ENCODE measurements around the gene SOHLH1. TPM values are rescaled to one million over a fixed set of nuclear protein-coding genes. Genes with fewer than 3 reads are reported as not detected.

SOHLH1 gene
- total and polyA plus RNA-seq, 12 donors: not detected

DNA sequence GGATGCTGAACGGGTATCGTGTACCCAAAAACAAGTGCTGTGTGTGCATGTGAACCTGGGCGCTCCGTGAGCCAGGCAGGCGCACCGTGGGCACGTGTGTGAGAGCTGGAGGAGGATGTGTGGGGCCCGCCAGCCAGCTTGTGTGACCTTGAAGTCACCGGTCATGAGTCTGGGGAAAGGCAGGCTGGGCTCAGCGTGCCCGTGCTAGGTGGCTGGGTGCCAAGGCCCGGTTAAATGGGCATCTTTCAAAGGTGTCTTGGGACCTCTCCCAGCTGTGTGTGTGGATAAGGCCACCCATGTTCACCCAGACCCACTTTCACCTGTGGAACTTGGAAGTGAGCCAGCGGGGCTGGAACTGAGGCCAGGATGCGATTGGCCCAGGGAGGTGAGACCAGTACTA is 6.1 kb upstream of the SOHLH1 start:
- intact Hi-C loops (cut with DNase I): loop anchor here in 2 of 10 donors (10.0 kb wide), 1 partner anchor 419 kb away; no protein-coding TSS in a partner anchor
- H3K27me3 ChIP-seq: peaks cover 5 to 53% (median 43%) of the 10 kb centered on the region in 7 donors
- H3K9me3 ChIP-seq: no peaks in the 10 kb centered on the region
- DNase-seq (peak in 1 of 2 donors; percentile 32), ATAC-seq (peak in 7 of 8 donors; percentile 21 to 78 (median 52))
- no peak overlapping the region for H3K27ac ChIP-seq
- H3K4me3 ChIP-seq: peak overlapping the region in 1 of 10 donors; percentile 24
- 44 to 56% methylated on average over 14 of the region's 14 CpGs for WGBS, 2 donors
- H3K36me3 ChIP-seq: no peaks in the 10 kb centered on the region
- TF ChIP-seq, protein P1, sequence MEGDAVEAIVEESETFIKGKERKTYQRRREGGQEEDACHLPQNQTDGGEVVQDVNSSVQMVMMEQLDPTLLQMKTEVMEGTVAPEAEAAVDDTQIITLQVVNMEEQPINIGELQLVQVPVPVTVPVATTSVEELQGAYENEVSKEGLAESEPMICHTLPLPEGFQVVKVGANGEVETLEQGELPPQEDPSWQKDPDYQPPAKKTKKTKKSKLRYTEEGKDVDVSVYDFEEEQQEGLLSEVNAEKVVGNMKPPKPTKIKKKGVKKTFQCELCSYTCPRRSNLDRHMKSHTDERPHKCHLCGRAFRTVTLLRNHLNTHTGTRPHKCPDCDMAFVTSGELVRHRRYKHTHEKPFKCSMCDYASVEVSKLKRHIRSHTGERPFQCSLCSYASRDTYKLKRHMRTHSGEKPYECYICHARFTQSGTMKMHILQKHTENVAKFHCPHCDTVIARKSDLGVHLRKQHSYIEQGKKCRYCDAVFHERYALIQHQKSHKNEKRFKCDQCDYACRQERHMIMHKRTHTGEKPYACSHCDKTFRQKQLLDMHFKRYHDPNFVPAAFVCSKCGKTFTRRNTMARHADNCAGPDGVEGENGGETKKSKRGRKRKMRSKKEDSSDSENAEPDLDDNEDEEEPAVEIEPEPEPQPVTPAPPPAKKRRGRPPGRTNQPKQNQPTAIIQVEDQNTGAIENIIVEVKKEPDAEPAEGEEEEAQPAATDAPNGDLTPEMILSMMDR (IDR thresholded peaks at IDR 0.05): no peak
- H3K4me1 ChIP-seq: peaks cover 0 to 28% (median 11%) of the 10 kb centered on the region in 9 donors

DNA sequence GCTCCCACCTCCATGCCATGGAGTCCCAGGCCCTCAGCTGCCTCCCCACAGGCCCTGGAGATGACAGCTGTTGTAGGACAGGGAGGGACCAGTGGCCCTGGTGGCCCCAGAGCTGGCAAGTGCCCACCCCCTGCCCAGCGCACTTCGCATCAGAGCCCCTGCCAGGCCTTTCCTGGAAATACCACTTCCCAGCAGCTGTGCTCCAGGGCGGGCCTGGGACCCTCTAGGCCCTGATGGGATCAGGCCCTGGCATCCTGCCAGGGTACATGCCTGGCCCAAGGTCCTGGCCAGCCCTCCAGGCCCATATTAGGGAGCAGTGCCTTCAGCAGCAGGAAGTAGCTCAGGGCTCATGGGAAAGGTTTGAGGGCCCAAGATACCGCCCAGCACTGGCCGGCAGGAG is 5.2 kb upstream of the SOHLH1 start:
- intact Hi-C loops (cut with DNase I): loop anchor here in 3 of 10 donors (5.0 to 10.0 kb wide), 2 partner anchors 203 to 420 kb away; partner anchors contain the start of gene CAMSAP1 (in 1 of the 3)
- 50 to 62% methylated on average over 5 of the region's 5 CpGs for WGBS, 2 donors
- ATAC-seq (peak; percentile 21 to 67 (median 39)), DNase-seq (peak in 1 of 2 donors; percentile 35)
- Histone ChIP-seq H3K4me1 (peaks cover 0 to 28% (median 11%) of the 10 kb centered on the region in 9 donors), H3K27me3 (peaks cover 5 to 53% (median 43%) of the 10 kb centered on the region in 7 donors), H3K36me3 (no peaks in the 10 kb centered on the region), H3K27ac (no peak overlapping the region), H3K4me3 (peak overlapping the region in 1 of 10 donors; percentile 13), H3K9me3 (no peaks in the 10 kb centered on the region)
- TF ChIP-seq, protein P1 (IDR thresholded peaks at IDR 0.05): no peak

DNA sequence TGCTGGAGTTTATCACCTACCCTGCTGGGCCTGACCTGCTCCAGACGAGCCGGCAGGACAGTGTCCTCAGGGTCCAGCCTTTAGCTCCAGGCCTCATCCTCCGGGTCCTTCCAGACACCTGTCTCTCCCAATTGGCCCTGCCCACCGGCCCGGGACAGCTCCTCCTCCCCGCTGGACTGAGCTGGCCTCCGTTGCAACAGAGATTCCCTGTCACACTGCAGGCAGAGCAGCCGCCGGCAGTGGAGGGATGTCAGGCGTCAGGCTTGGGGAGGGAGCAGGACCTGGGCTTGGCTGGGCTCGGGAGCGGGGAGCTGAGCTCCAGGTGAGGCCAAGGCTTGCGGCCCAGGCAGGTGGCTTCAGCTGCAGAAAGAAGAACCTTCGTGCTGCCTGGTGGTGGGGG is 4.4 kb upstream of the SOHLH1 start:
- Histone ChIP-seq H3K27ac (no peak overlapping the region), H3K36me3 (no peaks in the 10 kb centered on the region), H3K4me1 (peaks cover 0 to 28% (median 11%) of the 10 kb centered on the region in 9 donors), H3K4me3 (no peak overlapping the region), H3K27me3 (peaks cover 5 to 53% (median 43%) of the 10 kb centered on the region in 7 donors), H3K9me3 (no peaks in the 10 kb centered on the region)
- ATAC-seq (no peak), DNase-seq (no peak)
- intact Hi-C loops (cut with DNase I): loop anchor here in 3 of 10 donors (5.0 to 10.0 kb wide), 2 partner anchors 204 to 421 kb away; partner anchors contain the start of gene CAMSAP1 (in 1 of the 3)
- WGBS, 2 donors: 43 to 55% methylated on average over 14 of the region's 14 CpGs
- TF ChIP-seq, protein P1 (IDR thresholded peaks at IDR 0.05): no peak

DNA sequence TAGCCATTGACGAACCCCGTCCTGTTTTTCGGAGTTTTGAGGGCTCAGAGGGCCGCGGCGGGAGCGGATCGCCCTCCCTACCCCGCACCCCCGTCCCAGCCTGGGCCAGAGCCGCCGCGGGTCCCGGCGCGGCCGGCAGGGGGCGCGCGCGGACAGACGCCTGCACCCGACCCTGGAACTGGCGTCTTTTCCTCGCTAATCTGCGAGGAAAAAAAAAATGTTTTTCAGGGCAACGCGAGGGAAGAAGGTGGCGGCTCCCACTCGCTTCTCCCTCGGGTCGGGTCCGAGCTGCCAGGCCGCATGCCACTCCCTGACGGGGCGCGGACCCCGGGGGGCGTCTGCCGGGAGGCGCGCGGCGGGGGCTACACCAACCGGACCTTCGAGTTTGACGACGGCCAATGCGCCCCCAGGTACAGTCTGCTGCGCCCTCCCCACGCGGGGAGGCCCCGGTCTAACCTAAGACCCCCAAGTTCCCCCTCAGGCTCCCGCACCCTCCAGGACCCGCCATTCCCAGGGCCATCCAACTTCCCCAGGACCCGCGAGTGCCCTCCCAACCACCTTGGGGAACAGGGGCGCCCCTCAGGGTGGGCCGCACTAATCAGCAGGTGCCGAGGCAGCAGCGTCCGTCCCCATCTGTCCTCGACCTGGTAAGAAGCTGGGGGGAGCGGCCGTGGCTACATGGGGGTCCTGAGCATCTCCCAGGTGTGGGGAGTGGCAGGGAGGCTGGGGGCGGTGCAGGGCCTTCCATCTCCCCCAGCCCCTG is 2.9 kb upstream of the SOHLH1 start, which contains the start of gene KCNT1:
Gene KCNT1 (plus strand): TSS at position 227 of the 763 bp plus-strand sequence. CDS start 74 bp downstream, at position 301.
- Histone ChIP-seq H3K9me3 (no peaks in the 10 kb centered on the region), H3K4me1 (peaks cover 0 to 28% (median 11%) of the 10 kb centered on the region in 9 donors), H3K27me3 (peaks cover 5 to 50% (median 43%) of the 10 kb centered on the region in 7 donors), H3K36me3 (no peaks in the 10 kb centered on the region), H3K4me3 (peak within 1 kb of the TSS in 7 of 10 donors; percentile 7 to 38 (median 20)), H3K27ac (no peak within 1 kb of the TSS)
- 13% methylated on average over 62 to 66 of the region's 66 CpGs for WGBS, 2 donors
- ATAC-seq (peak in 3 of 8 donors; percentile 44 to 62 (median 54)), DNase-seq (peak; percentile 16 to 60)
- TF ChIP-seq, protein P1 (IDR thresholded peaks at IDR 0.05): peak; percentile 75 to 96 (median 92)
- intact Hi-C loops (cut with DNase I): loop anchor here in 3 of 10 donors (5.0 to 10.0 kb wide), 2 partner anchors 205 to 423 kb away; partner anchors contain the start of gene CAMSAP1 (in 1 of the 3)

All from heart right ventricle (tissue), 16 donors.